Stimulated activated CD4-positive, alpha-beta T cell treated with anti-CD3 and anti-CD28 coated beads, Interleukin-15, amount 100 ng/mL, for 48 hours (primary cell): Measurements from ENCODE around the gene RAB27A.
A peak's percentile ranks its signal among the peaks of the same experiment; 100 is the strongest.
"Not testable (repeated sequence)": the region's sequence is repeated elsewhere in the genome, so short reads cannot be mapped to it uniquely, and the experiment has no call there.

ENCODE experiments used
- DNase-seq, 2 donors: peaks; one replicate each; pipeline ENCODE4 v3.0.0-alpha.2; 2020; ENCODE audit warnings: low read depth in 2 of 2

RAB27A gene

GRCh38 chr15:55289746-55290527 lies at the start of gene RAB27A:
TSS of gene RAB27A (minus strand) at chr15:55289813. CDS start at chr15:55234934, 54,879 bp downstream.
- DNase-seq: peak; percentile 75 to 76

DNA sequence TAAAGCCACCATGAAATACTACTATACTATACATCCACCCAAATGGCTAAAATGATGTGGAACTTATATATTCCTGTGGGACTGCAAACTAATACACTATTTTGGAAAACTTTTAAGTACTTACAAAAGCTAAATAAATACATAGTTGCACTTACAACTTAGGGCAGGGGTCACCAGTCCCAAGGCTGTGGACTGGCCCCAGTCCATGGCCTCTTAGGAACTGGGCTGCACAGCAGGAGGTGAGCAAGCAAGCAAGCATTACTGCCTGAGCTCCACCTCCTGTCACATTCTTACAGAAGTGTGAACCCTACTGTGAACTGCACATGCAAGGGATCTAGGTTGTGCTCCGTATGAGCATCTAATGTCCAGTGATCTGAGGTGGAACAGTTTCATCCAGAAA lies 47.5 kb upstream of the RAB27A start:
- DNase-seq: no peak

DNA sequence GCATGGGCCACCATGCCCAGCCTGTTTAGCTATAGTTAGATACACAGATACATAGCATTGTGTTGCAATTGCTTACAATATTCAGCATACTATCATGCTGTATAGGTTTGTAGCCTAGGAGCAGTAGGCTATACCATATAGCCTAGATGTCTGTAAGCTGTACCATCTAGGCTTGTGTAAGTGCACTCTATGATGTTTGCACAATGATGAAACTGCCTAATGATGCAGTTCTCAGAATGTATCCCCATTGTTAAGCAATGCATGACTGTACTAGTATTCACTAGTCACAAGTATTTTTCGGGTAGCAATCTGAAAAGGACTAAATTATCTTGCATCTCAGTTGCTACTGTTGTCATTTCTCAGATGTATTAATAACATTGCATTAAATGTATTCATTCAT lies 45.4 kb upstream of the RAB27A start:
- DNase-seq: no peak

GRCh38 chr15:55334371-55334770 lies 44.8 kb upstream of the RAB27A start:
- DNase-seq: no peak

DNA sequence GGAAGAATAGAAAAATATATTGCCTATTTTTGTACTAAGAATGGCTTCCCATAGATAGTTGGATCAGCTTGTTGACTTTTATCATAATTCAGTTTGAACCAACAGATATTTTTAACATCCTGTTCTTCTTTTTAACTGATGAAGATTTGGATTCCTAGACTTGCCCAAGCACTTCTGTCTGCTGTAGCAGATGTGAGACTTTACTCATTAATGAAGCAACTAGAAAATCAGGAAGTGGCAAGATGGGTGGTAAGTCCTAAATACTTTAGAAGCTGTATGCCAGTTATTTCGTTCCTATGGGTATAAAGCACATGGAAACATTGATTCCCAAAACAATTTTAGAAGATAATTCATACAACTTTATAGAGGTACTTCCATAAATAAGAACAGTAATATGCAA lies 37.8 kb upstream of the RAB27A start:
- DNase-seq: no peak

DNA sequence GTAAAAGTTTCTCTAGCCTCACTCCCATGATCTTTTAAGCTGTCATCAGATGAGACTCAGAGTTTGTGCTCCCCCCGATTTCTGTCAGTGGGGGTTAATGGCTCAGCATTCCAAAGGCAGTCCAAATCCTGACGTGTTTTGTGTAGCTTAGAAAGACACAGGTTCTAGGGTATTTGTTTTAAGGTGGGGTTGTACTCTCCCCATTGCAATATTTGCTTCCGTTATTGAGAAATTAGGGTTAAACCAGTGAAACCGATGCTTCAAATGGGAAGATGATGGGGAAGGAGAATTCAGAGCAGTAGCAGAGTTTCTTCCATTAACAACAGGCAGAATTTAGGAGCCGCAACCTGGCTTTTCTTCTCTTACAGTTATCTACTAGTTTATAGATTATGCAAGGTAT lies 32.9 kb upstream of the RAB27A start:
- DNase-seq: no peak

DNA sequence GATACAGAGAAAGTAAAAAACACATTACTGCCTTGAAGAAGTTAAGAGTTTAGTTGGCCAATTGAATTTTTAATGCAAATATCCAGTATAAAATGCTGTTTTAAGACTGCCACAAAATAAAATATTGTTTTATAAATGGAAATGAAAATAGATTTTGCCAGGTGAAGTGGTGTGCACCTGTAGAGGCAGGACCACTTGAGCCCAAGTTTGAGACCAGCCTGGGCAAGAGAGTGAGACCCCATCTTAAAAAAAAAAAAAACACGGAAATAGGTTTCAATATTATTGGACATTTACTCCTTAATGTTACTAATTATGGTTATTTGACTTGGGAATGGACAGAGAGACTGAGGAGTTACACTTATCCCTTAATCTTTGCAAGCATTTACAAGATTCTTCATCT lies 31.4 kb upstream of the RAB27A start:
- no peak for DNase-seq

GRCh38 chr15:55320238-55320550 lies 30.6 kb upstream of the RAB27A start:
- DNase-seq: no peak

GRCh38 chr15:55319537-55320237 lies 30.1 kb upstream of the RAB27A start:
- no peak for DNase-seq

DNA sequence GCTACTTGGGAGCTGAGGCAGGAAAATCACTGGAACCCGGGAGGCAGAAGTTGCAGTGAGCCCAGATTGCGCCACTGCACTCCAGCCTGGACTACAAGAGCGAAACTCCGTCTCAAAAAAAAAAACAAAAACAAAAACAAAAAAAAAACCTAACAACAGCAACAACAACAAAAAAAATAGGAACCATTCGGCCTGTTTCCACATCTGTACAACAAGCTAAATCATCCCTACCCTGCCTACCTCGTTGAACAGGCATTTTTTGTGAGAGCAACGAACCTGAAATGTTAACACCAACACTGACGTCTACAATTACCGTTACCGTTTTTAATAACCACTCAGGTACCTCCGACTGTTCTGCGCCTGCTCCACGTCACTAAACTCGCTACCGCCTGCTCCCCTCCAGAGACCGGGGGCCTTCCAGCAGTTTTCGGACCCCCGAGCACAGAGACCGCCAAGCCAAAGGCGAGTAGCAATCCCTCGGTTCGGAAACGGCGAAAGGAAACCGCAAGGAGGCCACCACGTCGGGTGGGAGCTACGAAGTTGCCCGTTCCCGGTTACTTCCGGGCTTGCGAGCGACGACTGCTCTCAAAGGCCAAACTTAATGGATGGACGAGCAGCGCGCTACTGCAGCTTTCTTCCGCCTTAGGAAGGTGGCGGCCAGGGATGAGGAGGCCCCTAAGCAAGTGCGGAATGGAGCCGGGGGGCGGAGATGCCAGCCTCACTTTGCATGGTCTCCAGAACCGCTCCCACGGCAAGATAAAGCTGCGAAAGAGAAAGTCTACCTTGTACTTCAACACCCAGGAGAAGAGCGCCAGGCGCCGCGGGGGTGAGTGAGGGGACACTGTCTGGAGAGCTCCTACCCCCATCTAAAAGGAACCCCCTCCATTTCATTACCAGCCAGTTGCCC lies 29.2 kb upstream of the RAB27A start, which contains the start of the genes PIGB and PIGBOS1:
Gene PIGB, plus strand, starts transcription at position 635 of the 907 bp plus-strand sequence. Its CDS starts 29 bp downstream, at position 664.
Gene PIGBOS1, minus strand, starts transcription at position 536 of the 907 bp plus-strand sequence. CDS start 1,331 bp downstream, outside the sequence.
- DNase-seq: peak; percentile 62 to 67

DNA sequence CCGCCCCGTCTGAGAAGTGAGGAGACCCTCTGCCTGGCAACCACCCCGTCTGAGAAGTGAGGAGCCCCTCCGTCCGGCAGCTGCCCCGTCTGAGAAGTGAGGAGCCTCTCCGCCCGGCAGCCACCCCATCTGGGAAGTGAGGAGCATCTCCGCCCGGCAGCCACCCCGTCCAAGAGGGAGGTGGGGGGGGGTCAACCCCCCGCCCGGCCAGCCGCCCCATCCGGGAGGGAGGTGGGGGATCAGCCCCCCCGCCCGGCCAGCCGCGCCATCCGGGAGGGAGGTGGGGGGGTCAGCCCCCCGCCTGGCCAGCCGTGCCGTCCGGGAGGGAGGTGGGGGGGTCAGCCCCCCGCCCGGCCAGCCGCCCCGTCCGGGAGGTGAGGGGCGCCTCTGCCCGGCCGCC lies 13.2 kb upstream of the RAB27A start:
- DNase-seq: not testable (repeated sequence)

DNA sequence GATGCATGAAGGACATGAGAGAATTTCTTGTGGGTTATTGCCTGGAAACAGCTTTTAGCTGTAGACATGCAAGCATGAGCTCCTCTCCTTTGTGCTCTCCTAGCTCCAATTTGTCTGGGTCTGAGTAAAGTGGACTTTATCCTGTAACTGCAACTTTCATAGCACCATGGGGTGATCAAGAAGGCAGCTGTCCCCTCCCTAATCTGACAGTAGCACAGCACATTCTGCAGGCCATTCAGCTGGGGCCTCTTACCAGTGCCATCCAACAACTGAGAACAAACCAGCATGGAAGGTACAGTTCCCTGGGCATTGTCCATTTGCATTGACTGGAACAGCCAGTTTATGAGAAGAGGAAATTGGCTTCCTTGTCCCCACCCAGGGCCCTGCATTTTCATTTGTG lies 7.7 kb upstream of the RAB27A start:
- DNase-seq: no peak

DNA sequence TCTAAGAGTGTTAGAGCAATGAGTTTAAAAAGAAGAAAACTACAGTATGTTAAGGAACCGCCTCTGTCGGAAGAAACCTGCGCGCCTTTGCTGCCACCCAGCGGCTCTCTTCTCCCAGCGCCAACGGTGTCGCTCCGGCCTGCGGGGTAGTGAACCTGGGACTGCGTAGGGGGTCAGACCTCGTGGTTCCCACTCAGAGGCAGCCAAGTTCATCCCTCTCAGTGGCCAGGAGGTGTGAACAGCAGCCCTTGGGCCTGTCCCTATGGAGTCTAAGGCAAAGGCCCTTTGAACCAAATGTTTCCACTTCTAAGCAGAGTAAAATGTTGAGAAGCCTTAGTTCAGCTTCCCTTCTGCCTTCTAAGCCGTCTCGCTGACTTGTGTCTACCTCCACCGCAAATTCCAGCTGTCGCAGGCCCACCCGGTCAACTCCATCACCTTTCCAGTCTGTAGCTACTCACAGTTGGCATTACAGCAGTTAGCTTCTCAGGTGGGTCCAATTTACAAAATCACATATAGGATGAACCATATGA lies 980 bp upstream of the RAB27A start:
- DNase-seq: peak; percentile 76 to 80

GRCh38 chr15:55289011-55289745 lies 435 bp downstream of the RAB27A start:
- DNase-seq: peak; percentile 31 to 39

GRCh38 chr15:55288006-55288717 lies 1.5 kb downstream of the RAB27A start:
- DNase-seq: no peak

DNA sequence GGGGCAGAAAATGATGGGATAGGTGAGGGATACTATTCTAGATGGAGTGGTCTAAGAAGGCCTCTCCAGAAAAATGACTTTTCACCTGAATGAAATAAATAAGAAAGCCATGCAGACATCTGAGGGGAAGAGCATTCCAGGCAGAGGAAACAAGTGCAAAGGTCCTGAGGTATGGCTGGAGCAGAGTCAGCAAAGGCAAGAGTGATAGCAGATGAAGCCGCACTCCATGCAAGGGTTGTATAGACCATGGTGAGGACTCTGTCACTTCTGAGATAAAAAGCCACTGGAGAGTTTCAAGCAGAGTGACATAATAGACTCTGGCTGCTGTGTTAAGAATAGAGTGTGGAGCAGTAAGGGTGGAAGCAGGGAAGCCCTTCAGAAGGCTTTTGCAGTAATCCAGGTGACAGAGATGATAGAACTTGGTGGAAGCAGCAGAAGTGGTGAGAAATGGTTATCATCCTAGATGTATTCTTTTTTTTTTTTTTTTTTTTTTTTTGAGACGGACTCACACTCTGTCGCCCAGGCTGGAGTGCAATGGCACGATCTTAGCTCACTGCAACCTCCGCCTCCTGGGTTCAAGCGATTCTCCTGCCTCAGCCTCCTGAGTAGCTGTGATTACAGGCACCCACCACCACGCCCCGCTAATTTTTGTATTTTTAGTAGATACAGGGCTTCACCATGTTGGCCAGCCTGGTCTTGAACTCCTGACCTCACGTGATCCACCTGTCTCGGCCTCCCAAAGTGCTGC lies 3.0 kb downstream of the RAB27A start:
- not testable (repeated sequence) for DNase-seq

DNA sequence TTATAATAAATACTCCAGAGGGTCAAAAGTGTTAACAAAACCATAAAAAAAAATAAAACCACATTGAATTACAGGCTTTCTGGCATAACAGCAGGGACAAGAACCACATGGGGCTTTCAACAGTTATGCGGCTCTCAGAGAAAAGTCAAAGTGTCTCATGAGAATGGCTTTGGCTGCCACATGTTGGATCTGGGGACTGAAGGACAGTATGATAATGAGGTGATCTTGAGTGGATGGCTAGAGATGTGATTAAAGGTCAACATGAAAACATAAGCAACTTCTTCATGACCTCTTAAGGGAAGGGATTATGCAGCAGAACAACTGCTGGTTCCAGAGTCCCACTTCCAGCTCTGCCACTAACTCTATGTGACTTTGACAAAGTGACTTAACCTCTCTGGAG lies 5.2 kb downstream of the RAB27A start:
- DNase-seq: no peak

DNA sequence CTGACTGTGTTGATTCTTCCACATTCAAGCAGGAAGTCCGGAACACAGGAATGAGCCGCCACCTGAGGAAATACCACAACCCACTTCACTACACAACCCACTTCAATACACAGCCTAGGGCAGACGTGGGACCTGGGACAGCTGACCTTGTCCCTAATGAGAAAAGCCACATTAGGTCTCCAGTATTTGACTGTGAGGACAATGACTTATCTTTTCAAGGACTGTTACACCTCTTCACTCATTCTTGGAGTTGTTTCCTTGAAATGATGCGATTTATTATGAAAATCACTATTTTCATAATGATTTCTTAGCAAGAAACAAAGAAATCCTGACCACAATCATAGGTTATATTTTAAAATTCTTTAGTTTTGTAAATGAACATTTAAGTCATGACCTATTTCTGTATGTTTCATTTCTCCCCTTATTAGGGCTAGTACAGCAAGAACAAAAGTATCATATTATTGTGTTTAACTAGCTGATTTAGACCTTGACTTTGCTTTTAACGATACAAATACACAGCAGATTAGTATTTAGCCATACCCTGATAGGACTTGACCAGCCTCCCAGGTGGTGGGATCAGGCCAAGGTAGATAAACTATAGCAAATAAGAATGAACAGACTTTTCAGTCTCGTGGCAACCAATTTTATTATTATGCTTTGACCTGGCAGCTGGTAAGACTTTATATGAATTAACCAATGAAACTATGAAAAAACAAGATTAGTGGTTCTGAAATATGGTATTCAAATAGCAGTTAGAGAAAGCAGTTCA lies 6.0 kb downstream of the RAB27A start:
- no peak for DNase-seq

DNA sequence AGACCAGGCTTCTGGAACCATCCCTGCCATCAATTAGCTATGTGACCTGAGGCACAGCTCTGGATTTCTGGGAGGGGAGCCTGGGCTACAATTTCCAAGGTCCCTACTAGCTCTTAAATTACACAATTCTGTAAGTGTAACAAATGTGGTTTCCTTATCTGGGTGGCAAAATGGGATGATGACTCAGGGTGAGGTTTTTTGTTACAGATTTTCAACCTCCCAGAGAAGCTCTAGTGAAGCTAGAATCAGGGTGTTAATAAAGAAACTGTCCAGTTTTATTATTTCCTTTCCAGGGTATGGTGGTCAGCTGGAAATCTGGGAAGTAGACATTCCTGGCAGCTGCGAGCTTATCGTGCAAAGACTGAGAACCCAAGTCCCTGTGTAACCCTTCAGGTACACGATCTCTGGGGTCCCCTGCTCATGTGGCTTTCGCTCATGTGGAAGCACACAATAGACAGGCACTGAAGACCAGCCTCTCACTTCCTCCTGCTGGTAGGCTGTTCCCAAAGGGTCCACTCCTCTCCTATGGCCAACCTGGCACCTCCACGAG lies 7.3 kb downstream of the RAB27A start:
- no peak for DNase-seq
